ENCODE measurements around the gene FTSJ1.

DNA sequence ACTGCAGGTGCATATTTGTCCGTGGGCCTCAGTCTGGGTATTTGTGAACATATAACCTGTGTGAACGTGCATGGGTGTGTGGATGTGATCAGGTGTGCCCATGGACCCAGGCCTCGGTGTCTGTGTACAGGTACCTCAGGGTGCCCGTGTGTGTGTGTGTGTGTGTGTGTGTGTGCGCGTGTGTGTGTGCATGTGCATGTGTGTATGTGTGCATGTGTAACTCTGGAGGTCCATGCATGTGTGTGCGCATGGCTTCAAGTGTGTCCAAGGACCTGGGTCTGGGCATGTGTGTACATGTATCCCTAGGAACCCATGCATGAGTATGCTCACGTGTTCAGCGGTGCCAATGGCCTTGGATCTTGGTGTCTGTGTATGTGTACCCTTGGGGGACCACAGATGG, 15.8 kb downstream of the FTSJ1 start:
- TF ChIP-seq SP1 (IDR thresholded peaks at IDR 0.05) (no peak), BHLHE40 (IDR thresholded peaks at IDR 0.05; ENCODE audit: borderline replicate concordance) (no peak), ARNT (IDR thresholded peaks at IDR 0.05) (no peak), CTBP1 (IDR thresholded peaks at IDR 0.05; ENCODE audit: borderline replicate concordance) (no peak), HDGF (IDR thresholded peaks at IDR 0.05; ENCODE audit: borderline replicate concordance) (no peak), ELF4 (IDR thresholded peaks at IDR 0.05) (no peak), FOXA1 (IDR thresholded peaks at IDR 0.05) (no peak), L3MBTL2 (conservative IDR thresholded peaks at IDR 0.05) (no peak), ZNF384 (IDR thresholded peaks at IDR 0.05) (no peak), FOXM1 (IDR thresholded peaks at IDR 0.05; ENCODE audit: borderline replicate concordance) (no peak), FOXK2 (IDR thresholded peaks at IDR 0.05) (no peak)
